DND-41 (cell line): Measurements from ENCODE around the gene PDCD1LG2.
"Not testable (repeated sequence)": the region's sequence is repeated elsewhere in the genome, so short reads cannot be mapped to it uniquely, and the experiment has no call there.

ENCODE experiments used
- ATAC-seq: fragments of 200-7000 bp; cut with Tn5 transposase; 3 replicates; pipeline ENCODE4 v1.9.1; 2021; ENCODE audit warnings: low read depth; ENCODE audit not compliant: insufficient read depth
- DNase-seq: peaks from one replicate; pipeline ENCODE4 v3.0.0-alpha.2; 2020
- H2AFZ ChIP-seq: 2 replicates; pipeline ENCODE4 v1.6.0; 2012; ENCODE audit warnings: low read depth, low read length
- H3K27ac ChIP-seq: 2 replicates; pipeline ENCODE4 v1.5.1; 2012; ENCODE audit warnings: low read length, inconsistent platforms
- H3K27me3 ChIP-seq: fragments of 200-600 bp; sonication (generic); 2 replicates; pipeline ENCODE4 v1.6.0; 2012; ENCODE audit warnings: low read length, mild to moderate bottlenecking, inconsistent platforms; ENCODE audit not compliant: insufficient read depth, poor library complexity
- H3K36me3 ChIP-seq: 2 replicates; pipeline ENCODE4 v1.5.1; 2012; ENCODE audit warnings: low read length, inconsistent platforms; ENCODE audit not compliant: insufficient read depth
- H3K4me1 ChIP-seq: 2 replicates; pipeline ENCODE4 v1.5.1; 2012; ENCODE audit warnings: mild to moderate bottlenecking, low read length; ENCODE audit not compliant: insufficient read depth
- H3K4me2 ChIP-seq: 2 replicates; pipeline ENCODE4 v1.6.0; 2012; ENCODE audit warnings: mild to moderate bottlenecking, moderate library complexity, low read length, inconsistent platforms; ENCODE audit not compliant: insufficient read depth
- H3K4me3 ChIP-seq, 2 experiments: fragments of 200-600 bp in 1 of 2; shearing (Covaris generic) in 1 of 2; 2 replicates each; pipeline ENCODE4 v1.5.1; 2012 to 2016; ENCODE audit warnings: inconsistent platforms in 2 of 2, low read length in 2 of 2, mild to moderate bottlenecking in 2 of 2, low read depth in 1 of 2, moderate library complexity in 1 of 2
- H3K79me2 ChIP-seq: 2 replicates; pipeline ENCODE4 v1.6.0; 2012; ENCODE audit warnings: low read length, inconsistent platforms; ENCODE audit not compliant: insufficient read depth
- H3K9ac ChIP-seq: 2 replicates; pipeline ENCODE4 v1.6.0; 2012; ENCODE audit warnings: low read depth, mild to moderate bottlenecking, inconsistent platforms, low read length, moderate library complexity
- H3K9me3 ChIP-seq: 2 replicates; pipeline ENCODE4 v1.5.1; 2012; ENCODE audit warnings: low read length, moderate library complexity, mild to moderate bottlenecking, inconsistent platforms; ENCODE audit not compliant: insufficient read depth, severe bottlenecking
- H4K20me1 ChIP-seq: 2 replicates; pipeline ENCODE4 v1.6.0; 2012; ENCODE audit warnings: low read length; ENCODE audit not compliant: insufficient read depth
- CTCF ChIP-seq: IDR thresholded peaks from 2 replicates; pipeline ENCODE4 v1.5.1; 2012; ENCODE audit warnings: borderline replicate concordance, low read length, moderate library complexity, mild to moderate bottlenecking; ENCODE audit not compliant: poor library complexity, severe bottlenecking; ENCODE audit errors: extremely low read depth
- EZH2 ChIP-seq: IDR thresholded peaks from 3 replicates; pipeline ENCODE4 v1.6.1; 2012; ENCODE audit warnings: borderline replicate concordance, low read depth, mild to moderate bottlenecking, moderate library complexity, low read length, inconsistent platforms; ENCODE audit not compliant: severe bottlenecking

PDCD1LG2 gene

GRCh38 chr9:5578698-5579085 lies 68.4 kb downstream of the PDCD1LG2 start:
- no peak for TF ChIP-seq EZH2
- TF ChIP-seq CTCF, result no peak
- DNase-seq, result no peak

GRCh38 chr9:5579881-5580280 lies 69.5 kb downstream of the PDCD1LG2 start:
- H3K4me2 ChIP-seq, result no peak overlapping the region
- H3K27me3 ChIP-seq, result no peaks in the 10 kb centered on the region
- no peak overlapping the region for H3K9ac ChIP-seq
- ATAC-seq, result no peak
- H3K36me3 ChIP-seq, result no peaks in the 10 kb centered on the region
- H2AFZ ChIP-seq, result no peak overlapping the region
- no peak for DNase-seq
- no peaks in the 10 kb centered on the region for H3K79me2 ChIP-seq
- no peaks in the 10 kb centered on the region for H4K20me1 ChIP-seq
- no peak for TF ChIP-seq CTCF
- no peak for TF ChIP-seq EZH2
- no peak overlapping the region for H3K4me3 ChIP-seq
- no peaks in the 10 kb centered on the region for H3K9me3 ChIP-seq
- no peaks in the 10 kb centered on the region for H3K4me1 ChIP-seq
- H3K27ac ChIP-seq, result no peak overlapping the region

More at GRCh38 chr9:5578698-5579085, 68.4 kb downstream of the PDCD1LG2 start:
- H3K9me3 ChIP-seq, result no peaks in the 10 kb centered on the region
- H3K79me2 ChIP-seq, result no peaks in the 10 kb centered on the region
- no peak overlapping the region for H3K27ac ChIP-seq
- no peak overlapping the region for H3K4me3 ChIP-seq
- H3K9ac ChIP-seq, result no peak overlapping the region
- no peaks in the 10 kb centered on the region for H4K20me1 ChIP-seq
- no peaks in the 10 kb centered on the region for H3K27me3 ChIP-seq
- no peak overlapping the region for H2AFZ ChIP-seq
- H3K4me1 ChIP-seq, result no peaks in the 10 kb centered on the region
- no peaks in the 10 kb centered on the region for H3K36me3 ChIP-seq
- no peak overlapping the region for H3K4me2 ChIP-seq
- ATAC-seq, result no peak

- no peaks in the 10 kb centered on the region for H3K9me3 ChIP-seq
- no peak overlapping the region for H2AFZ ChIP-seq
- H3K4me2 ChIP-seq, result no peak overlapping the region
- no peak overlapping the region for H3K27ac ChIP-seq
- no peaks in the 10 kb centered on the region for H3K36me3 ChIP-seq
- no peaks in the 10 kb centered on the region for H4K20me1 ChIP-seq
- DNase-seq (no peak), ATAC-seq (no peak)
- H3K27me3 ChIP-seq, result no peaks in the 10 kb centered on the region
- H3K4me3 ChIP-seq, result no peak overlapping the region
- TF ChIP-seq CTCF, result no peak
- TF ChIP-seq EZH2, result no peak
- no peak overlapping the region for H3K9ac ChIP-seq
- no peaks in the 10 kb centered on the region for H3K79me2 ChIP-seq
- H3K4me1 ChIP-seq, result no peaks in the 10 kb centered on the region
Observed at GRCh38 chr9:5580650-5581049, 70.3 kb downstream of the PDCD1LG2 start.

GRCh38 chr9:5581706-5582105 lies 71.4 kb downstream of the PDCD1LG2 start:
- not testable (repeated sequence) for H3K27me3 ChIP-seq, H3K79me2 ChIP-seq, H3K9me3 ChIP-seq, H3K36me3 ChIP-seq, H3K9ac ChIP-seq, ATAC-seq, H3K4me3 ChIP-seq, H3K4me1 ChIP-seq, H2AFZ ChIP-seq, DNase-seq, H3K4me2 ChIP-seq, H3K27ac ChIP-seq, H4K20me1 ChIP-seq
